OCI-LY7 (cell line): Measurements from ENCODE around the gene ACACA.

ENCODE experiments used
- CTCF ChIP-seq: fragments of 200-600 bp; sonication (generic); conservative IDR thresholded peaks from 2 replicates; pipeline ENCODE4 v1.5.1; 2014; ENCODE audit warnings: mild to moderate bottlenecking, antibody characterized with exemption, low read length, moderate library complexity, mixed read lengths
- EZH2phosphoT487 ChIP-seq: fragments of 200-600 bp; sonication (generic); IDR thresholded peaks from 2 replicates; pipeline ENCODE4 v1.6.1; 2018; ENCODE audit warnings: low read depth, borderline replicate concordance, mild to moderate bottlenecking, mixed run types, antibody characterized with exemption, low read length, moderate library complexity, mixed read lengths

- TF ChIP-seq CTCF (no peak), EZH2phosphoT487 (no peak)
Observed at GRCh38 chr17:37214416-37214815, 192.2 kb downstream of the ACACA start.
